Astrocyte (in vitro differentiated cells and primary cell): ENCODE data around the gene STUB1. TPM values are rescaled to one million over a fixed set of nuclear protein-coding genes. Genes with fewer than 3 reads are reported as not detected.

ENCODE experiments used
- DNase-seq: peaks from one replicate; pipeline ENCODE4 v3.0.0-alpha.2; 2010; ENCODE audit warnings: low read depth
- FAIRE-seq: peaks from 2 replicates; lab custom pipeline; 2011; peaks lifted over from hg19 to GRCh38; lab: Jason Lieb, UNC
- H2AFZ ChIP-seq: 2 replicates; pipeline ENCODE4 v1.6.0; 2012; ENCODE audit warnings: low read depth, low read length, inconsistent platforms
- H3K27ac ChIP-seq: 2 replicates; pipeline ENCODE4 v1.5.1; 2011; ENCODE audit warnings: low read depth, low read length, inconsistent platforms
- H3K27me3 ChIP-seq: 2 replicates; pipeline ENCODE4 v1.6.0; 2011; ENCODE audit warnings: low read length, inconsistent platforms; ENCODE audit not compliant: insufficient read depth
- H3K36me3 ChIP-seq: 2 replicates; pipeline ENCODE4 v1.5.1; 2011; ENCODE audit warnings: low read length, inconsistent platforms; ENCODE audit not compliant: insufficient read depth
- H3K4me1 ChIP-seq: 2 replicates; pipeline ENCODE4 v1.5.1; 2011; ENCODE audit warnings: low read length, inconsistent platforms; ENCODE audit not compliant: insufficient read depth
- H3K4me2 ChIP-seq: 2 replicates; pipeline ENCODE4 v1.6.0; 2012; ENCODE audit warnings: low read length, inconsistent platforms
- H3K4me3 ChIP-seq: 2 replicates; pipeline ENCODE4 v1.5.1; 2011; ENCODE audit warnings: low read depth, mild to moderate bottlenecking, low read length, inconsistent platforms; ENCODE audit not compliant: insufficient read depth
- H3K79me2 ChIP-seq: 2 replicates; pipeline ENCODE4 v1.6.0; 2012; ENCODE audit warnings: mild to moderate bottlenecking, low read length, inconsistent platforms; ENCODE audit not compliant: insufficient read depth
- H3K9ac ChIP-seq: 2 replicates; pipeline ENCODE4 v1.6.0; 2012; ENCODE audit warnings: mild to moderate bottlenecking, low read length, inconsistent platforms
- H3K9me3 ChIP-seq: 2 replicates; pipeline ENCODE4 v1.5.1; 2012; ENCODE audit warnings: low read depth, mild to moderate bottlenecking, low read length, inconsistent platforms; ENCODE audit not compliant: insufficient read depth
- H4K20me1 ChIP-seq: 2 replicates; pipeline ENCODE4 v1.6.0; 2012; ENCODE audit warnings: low read length, inconsistent platforms; ENCODE audit not compliant: insufficient read depth
- H3K27ac Mint-ChIP-seq: one replicate; pipeline ENCODE4 v1.8.0; 2021; ENCODE audit warnings: mild to moderate bottlenecking, mixed read lengths; ENCODE audit not compliant: unreplicated experiment
- H3K27me3 Mint-ChIP-seq: one replicate; pipeline ENCODE4 v1.8.0; 2021; ENCODE audit warnings: low read depth, mixed read lengths; ENCODE audit not compliant: unreplicated experiment
- H3K36me3 Mint-ChIP-seq: one replicate; pipeline ENCODE4 v1.8.0; 2021; ENCODE audit warnings: low read depth, mixed read lengths; ENCODE audit not compliant: unreplicated experiment
- H3K4me1 Mint-ChIP-seq: one replicate; pipeline ENCODE4 v1.8.0; 2021; ENCODE audit warnings: low read depth, mixed read lengths; ENCODE audit not compliant: unreplicated experiment
- H3K4me3 Mint-ChIP-seq: one replicate; pipeline ENCODE4 v1.8.0; 2021; ENCODE audit warnings: mild to moderate bottlenecking, moderate library complexity, mixed read lengths; ENCODE audit not compliant: unreplicated experiment
- H3K9me3 Mint-ChIP-seq: one replicate; pipeline ENCODE4 v1.8.0; 2021; ENCODE audit warnings: mild to moderate bottlenecking, mixed read lengths; ENCODE audit not compliant: unreplicated experiment
- EZH2 ChIP-seq: IDR thresholded peaks from 2 replicates; pipeline ENCODE4 v1.6.1; 2012; ENCODE audit warnings: mild to moderate bottlenecking, low read length, inconsistent platforms; ENCODE audit not compliant: insufficient read depth
- total RNA-seq: library from RNA; stranded (reverse); gene quantifications from 2 replicates; pipeline ENCODE4 v1.2.1, GENCODE V29; 2021
- TF ChIP-seq, protein P1 (sequence below): IDR thresholded peaks from 2 replicates; pipeline ENCODE4 v1.5.1; 2011; ENCODE audit warnings: low read depth, mild to moderate bottlenecking, inconsistent platforms, low read length, moderate library complexity; ENCODE audit not compliant: insufficient read depth

Gene STUB1
- total RNA-seq, 1 donor from 2014 or later, result 140 TPM

DNA sequence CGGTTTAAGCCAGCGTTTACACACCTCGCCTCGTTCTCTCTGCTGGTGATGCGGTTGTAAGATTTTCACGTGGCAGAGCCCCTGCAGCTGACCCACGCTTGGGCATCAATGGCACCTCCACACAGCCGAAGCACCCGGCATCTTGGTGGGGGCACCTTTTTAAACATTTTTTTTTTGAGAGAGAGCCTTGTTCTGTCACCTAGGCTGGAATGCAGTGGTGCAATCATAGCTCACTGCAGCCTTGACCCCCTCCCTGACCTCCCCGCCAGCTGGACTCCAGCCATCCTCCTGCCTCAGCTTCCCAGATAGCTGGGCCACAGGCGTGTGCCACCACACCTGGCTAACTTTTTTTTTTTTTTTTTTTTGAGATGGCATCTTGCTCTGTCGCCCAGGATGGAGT is 26.2 kb upstream of the STUB1 start:
- H3K27ac ChIP-seq, result no peak overlapping the region
- FAIRE-seq (no peak), DNase-seq (no peak)
- peaks cover 4% of the 10 kb centered on the region for H3K4me1 ChIP-seq
- no peak for TF ChIP-seq EZH2
- TF ChIP-seq, protein P1, sequence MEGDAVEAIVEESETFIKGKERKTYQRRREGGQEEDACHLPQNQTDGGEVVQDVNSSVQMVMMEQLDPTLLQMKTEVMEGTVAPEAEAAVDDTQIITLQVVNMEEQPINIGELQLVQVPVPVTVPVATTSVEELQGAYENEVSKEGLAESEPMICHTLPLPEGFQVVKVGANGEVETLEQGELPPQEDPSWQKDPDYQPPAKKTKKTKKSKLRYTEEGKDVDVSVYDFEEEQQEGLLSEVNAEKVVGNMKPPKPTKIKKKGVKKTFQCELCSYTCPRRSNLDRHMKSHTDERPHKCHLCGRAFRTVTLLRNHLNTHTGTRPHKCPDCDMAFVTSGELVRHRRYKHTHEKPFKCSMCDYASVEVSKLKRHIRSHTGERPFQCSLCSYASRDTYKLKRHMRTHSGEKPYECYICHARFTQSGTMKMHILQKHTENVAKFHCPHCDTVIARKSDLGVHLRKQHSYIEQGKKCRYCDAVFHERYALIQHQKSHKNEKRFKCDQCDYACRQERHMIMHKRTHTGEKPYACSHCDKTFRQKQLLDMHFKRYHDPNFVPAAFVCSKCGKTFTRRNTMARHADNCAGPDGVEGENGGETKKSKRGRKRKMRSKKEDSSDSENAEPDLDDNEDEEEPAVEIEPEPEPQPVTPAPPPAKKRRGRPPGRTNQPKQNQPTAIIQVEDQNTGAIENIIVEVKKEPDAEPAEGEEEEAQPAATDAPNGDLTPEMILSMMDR, result no peak
- no peaks in the 10 kb centered on the region for H3K27me3 Mint-ChIP-seq
- H3K9ac ChIP-seq, result no peak overlapping the region
- H2AFZ ChIP-seq, result no peak overlapping the region
- no peaks in the 10 kb centered on the region for H3K9me3 ChIP-seq
- no peaks in the 10 kb centered on the region for H3K36me3 ChIP-seq
- no peaks in the 10 kb centered on the region for H3K4me1 Mint-ChIP-seq
- peaks cover 3% of the 10 kb centered on the region for H3K36me3 Mint-ChIP-seq
- H3K4me2 ChIP-seq, result no peak overlapping the region
- no peak overlapping the region for H3K4me3 Mint-ChIP-seq
- H4K20me1 ChIP-seq, result no peaks in the 10 kb centered on the region
- no peaks in the 10 kb centered on the region for H3K9me3 Mint-ChIP-seq
- H3K27me3 ChIP-seq, result no peaks in the 10 kb centered on the region
- no peak overlapping the region for H3K27ac Mint-ChIP-seq
- H3K79me2 ChIP-seq, result peaks cover 8% of the 10 kb centered on the region
- no peak overlapping the region for H3K4me3 ChIP-seq

DNA sequence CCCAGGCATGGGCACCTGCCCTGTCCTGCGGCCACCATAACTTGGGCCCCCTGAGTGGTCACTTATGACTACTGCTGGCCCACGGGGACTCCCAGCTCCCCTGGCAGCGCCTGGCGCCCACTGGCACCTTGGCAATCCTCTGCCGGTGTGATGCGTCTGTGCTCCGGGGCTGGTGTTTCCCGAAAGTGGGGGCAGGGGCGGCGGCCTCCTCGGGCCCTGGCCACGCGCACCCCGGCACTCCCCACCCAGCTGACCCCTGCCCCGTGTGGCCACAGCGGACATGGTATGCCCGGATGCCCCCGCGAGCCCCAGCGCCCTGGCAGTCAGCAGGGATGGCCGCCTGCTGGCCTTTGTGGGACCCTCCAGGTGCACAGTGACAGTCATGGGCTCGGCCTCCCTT is 22.7 kb upstream of the STUB1 start:
- Mint-ChIP-seq H3K9me3 (no peaks in the 10 kb centered on the region), H3K4me1 (no peaks in the 10 kb centered on the region), H3K27me3 (no peaks in the 10 kb centered on the region), H3K27ac (no peak overlapping the region), H3K36me3 (peaks cover 3% of the 10 kb centered on the region), H3K4me3 (no peak overlapping the region)
- no peak overlapping the region for H2AFZ ChIP-seq
- no peaks in the 10 kb centered on the region for H3K9me3 ChIP-seq
- no peaks in the 10 kb centered on the region for H3K27me3 ChIP-seq
- DNase-seq (no peak), FAIRE-seq (no peak)
- TF ChIP-seq, protein P1, result no peak
- no peak for TF ChIP-seq EZH2
- no peaks in the 10 kb centered on the region for H3K36me3 ChIP-seq
- no peak overlapping the region for H3K27ac ChIP-seq
- no peaks in the 10 kb centered on the region for H3K4me1 ChIP-seq
- no peak overlapping the region for H3K4me3 ChIP-seq
- H3K79me2 ChIP-seq, result no peaks in the 10 kb centered on the region
- H4K20me1 ChIP-seq, result no peaks in the 10 kb centered on the region
- no peak overlapping the region for H3K9ac ChIP-seq
- H3K4me2 ChIP-seq, result no peak overlapping the region

DNA sequence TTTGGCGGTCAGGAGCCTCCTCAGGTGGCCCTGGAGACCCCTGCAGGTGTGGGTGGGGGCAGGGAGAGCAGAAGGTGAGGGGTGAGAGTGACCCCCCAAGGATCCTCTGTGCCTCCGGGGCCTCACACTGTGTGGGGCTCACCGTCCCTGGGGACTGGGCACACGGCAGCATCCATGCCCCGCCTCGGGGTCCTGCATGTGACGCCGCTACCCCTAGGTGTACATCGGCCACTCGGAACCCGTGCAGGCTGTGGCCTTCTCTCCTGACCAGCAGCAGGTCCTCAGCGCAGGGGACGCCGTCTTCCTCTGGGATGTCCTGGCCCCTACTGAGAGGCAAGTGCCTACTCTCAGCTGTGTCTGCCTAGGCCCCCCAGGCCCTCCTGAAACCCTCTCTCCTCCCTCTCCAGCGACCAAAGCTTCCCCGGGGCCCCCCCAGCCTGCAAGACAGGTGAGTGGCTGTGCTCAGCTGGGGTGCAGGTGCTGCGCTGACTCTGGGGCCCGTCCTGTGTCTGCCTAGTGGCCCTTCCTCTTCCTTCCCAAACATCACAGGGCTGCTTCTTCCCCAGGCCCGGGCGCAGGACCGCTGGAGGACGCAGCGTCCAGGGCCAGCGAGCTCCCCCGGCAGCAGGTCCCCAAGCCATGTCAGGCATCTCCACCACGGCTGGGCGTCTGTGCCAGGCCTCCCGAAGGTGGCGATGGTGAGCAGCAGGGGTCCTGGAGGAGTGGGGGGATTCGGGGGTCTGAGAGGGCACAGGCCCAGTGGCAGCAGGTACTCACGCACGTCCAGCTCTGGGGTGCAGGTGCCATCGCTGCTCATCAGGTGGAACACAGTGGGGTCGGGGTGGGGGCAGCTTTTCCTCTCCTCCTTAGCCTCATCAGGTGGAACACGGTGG is 21.3 kb upstream of the STUB1 start:
- Histone ChIP-seq H2AFZ (no peak overlapping the region), H3K4me3 (no peak overlapping the region), H3K27me3 (no peaks in the 10 kb centered on the region), H3K9ac (no peak overlapping the region), H3K4me1 (no peaks in the 10 kb centered on the region), H3K4me2 (no peak overlapping the region), H3K27ac (no peak overlapping the region), H3K9me3 (no peaks in the 10 kb centered on the region), H3K36me3 (no peaks in the 10 kb centered on the region), H3K79me2 (no peaks in the 10 kb centered on the region), H4K20me1 (no peaks in the 10 kb centered on the region)
- no peak for FAIRE-seq
- no peak overlapping the region for H3K4me3 Mint-ChIP-seq
- no peak for TF ChIP-seq EZH2
- TF ChIP-seq, protein P1, result no peak
- no peaks in the 10 kb centered on the region for H3K27me3 Mint-ChIP-seq
- peaks cover under 1% of the 10 kb centered on the region for H3K36me3 Mint-ChIP-seq
- no peak overlapping the region for H3K27ac Mint-ChIP-seq
- no peak for DNase-seq
- no peaks in the 10 kb centered on the region for H3K9me3 Mint-ChIP-seq
- H3K4me1 Mint-ChIP-seq, result no peaks in the 10 kb centered on the region
